KOPT-K1 (cell line): ENCODE measurements around the gene KIFC1.
A peak's percentile ranks its signal among the peaks of the same experiment; 100 is the strongest.
"Not testable (repeated sequence)": the region's sequence is repeated elsewhere in the genome, so short reads cannot be mapped to it uniquely, and the experiment has no call there.

Experiments
- H3K27ac ChIP-seq: fragments of 200-600 bp; sonication (generic); 2 replicates; pipeline ENCODE4 v1.5.1; 2016; ENCODE audit warnings: antibody characterized with exemption, mild to moderate bottlenecking, low read depth, low read length; ENCODE audit not compliant: poor library complexity, severe bottlenecking
- H3K36me3 ChIP-seq: fragments of 200-600 bp; sonication (generic); 2 replicates; pipeline ENCODE4 v1.5.1; 2017; ENCODE audit warnings: antibody characterized with exemption, mild to moderate bottlenecking, low read length, moderate library complexity; ENCODE audit not compliant: insufficient read depth
- H3K9me3 ChIP-seq: fragments of 200-600 bp; sonication (generic); 2 replicates; pipeline ENCODE4 v1.5.1; 2017; ENCODE audit warnings: antibody characterized with exemption, low read length, mild to moderate bottlenecking; ENCODE audit not compliant: insufficient read depth, poor library complexity, severe bottlenecking

Gene KIFC1

DNA sequence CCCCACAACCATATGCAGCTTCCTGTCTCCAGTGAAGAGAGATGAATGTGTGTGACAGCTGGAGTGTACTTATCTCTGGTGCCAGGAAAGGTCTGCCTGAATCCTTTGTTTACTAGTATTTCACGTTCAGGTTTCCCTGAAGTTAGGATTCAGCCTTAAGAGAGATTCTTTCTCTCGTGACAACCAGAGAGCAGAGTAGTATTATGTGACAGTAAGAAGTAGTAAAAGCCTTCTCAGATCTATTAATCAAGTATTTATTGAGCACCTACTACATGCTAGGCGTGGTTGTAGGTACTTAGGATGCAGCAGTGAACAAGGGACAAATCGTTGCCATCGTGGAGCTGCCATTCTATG lies 949 bp downstream of the KIFC1 start:
- Histone ChIP-seq H3K27ac (peak overlapping the region; percentile 98), H3K36me3 (peaks cover 39% of the 10 kb centered on the region), H3K9me3 (no peaks in the 10 kb centered on the region)

DNA sequence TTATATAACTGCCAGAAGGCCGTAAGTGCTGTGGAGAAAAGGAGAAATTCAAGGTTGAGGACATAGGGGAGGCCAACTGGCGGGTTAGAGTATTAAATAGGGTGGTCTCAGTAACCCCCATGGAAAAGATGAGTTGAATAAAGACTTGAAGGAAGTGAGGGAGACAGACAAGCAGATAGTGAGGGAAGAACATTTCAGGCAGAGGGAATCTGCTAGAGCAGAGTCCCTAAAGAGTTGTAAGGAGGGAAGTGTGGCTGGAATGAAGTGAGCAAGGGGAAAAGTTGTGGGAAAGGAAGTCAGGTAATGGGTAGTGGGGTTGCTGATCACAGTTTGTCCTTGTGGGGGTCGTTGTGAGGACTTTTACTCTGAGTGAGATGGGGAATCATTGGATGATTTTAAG lies 1.4 kb downstream of the KIFC1 start:
- peaks cover 43% of the 10 kb centered on the region for H3K36me3 ChIP-seq
- H3K9me3 ChIP-seq: no peaks in the 10 kb centered on the region
- H3K27ac ChIP-seq: peak overlapping the region; percentile 98

DNA sequence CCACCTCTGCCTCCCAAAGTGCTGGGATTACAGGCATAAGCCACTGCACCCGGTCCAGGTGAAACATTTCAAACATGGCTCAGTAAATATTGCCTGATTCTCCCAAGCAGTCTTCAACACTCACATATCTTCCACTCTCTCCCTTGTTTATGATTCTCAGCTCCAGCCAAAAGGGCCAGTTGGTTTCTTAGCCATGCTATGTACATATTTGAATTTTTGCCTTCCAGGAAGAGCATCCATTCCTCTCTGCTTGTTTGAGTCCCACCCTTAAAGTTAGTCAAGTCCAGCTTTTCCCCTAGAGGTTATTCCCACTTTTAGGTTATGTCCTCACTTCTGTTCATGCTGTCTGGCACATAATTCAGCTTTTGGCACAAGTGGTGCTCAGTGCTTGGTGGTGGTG lies 5.9 kb downstream of the KIFC1 start:
- H3K27ac ChIP-seq: no peak overlapping the region
- peaks cover 88% of the 10 kb centered on the region for H3K36me3 ChIP-seq
- H3K9me3 ChIP-seq: no peaks in the 10 kb centered on the region

GRCh38 chr6:33398601-33399000 lies 7.0 kb downstream of the KIFC1 start:
- not testable (repeated sequence) for H3K9me3 ChIP-seq, H3K27ac ChIP-seq
- H3K36me3 ChIP-seq: peaks cover 99% of the 10 kb centered on the region

DNA sequence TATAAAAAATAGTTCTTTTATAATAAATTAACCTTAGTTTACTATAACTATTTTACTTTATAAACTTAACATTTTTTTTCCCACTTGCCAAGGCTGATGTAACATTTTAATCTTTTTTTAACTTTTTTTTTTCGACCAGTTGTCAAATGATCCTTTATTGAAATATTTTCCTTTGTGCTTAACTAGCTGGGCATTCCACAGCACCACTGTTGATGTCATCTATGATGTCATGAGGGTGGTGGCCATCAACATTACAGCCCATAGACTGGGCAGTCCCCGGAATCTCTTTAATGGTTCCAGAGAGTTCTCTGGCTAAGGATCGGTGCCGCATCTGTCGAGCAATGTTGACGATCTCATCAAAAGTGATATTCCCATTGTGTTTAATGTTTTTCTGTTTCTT lies 8.3 kb downstream of the KIFC1 start:
- not testable (repeated sequence) for H3K9me3 ChIP-seq, H3K27ac ChIP-seq
- H3K36me3 ChIP-seq: peaks cover 99% of the 10 kb centered on the region

GRCh38 chr6:33404884-33405283 lies 13.3 kb downstream of the KIFC1 start:
- peaks cover 90% of the 10 kb centered on the region for H3K36me3 ChIP-seq
- no peak overlapping the region for H3K27ac ChIP-seq
- H3K9me3 ChIP-seq: no peaks in the 10 kb centered on the region

- H3K9me3 ChIP-seq: no peaks in the 10 kb centered on the region
- H3K27ac ChIP-seq: no peak overlapping the region
- peaks cover 84% of the 10 kb centered on the region for H3K36me3 ChIP-seq
These were observed 13.8 kb downstream of the KIFC1 start for GRCh38 chr6:33405386-33405940.

- no peaks in the 10 kb centered on the region for H3K9me3 ChIP-seq
- H3K36me3 ChIP-seq: peaks cover 78% of the 10 kb centered on the region
- no peak overlapping the region for H3K27ac ChIP-seq
These were observed 14.5 kb downstream of the KIFC1 start for GRCh38 chr6:33406126-33406525.

- Histone ChIP-seq H3K36me3 (peaks cover 68% of the 10 kb centered on the region), H3K9me3 (no peaks in the 10 kb centered on the region), H3K27ac (no peak overlapping the region)
These were observed 15.6 kb downstream of the KIFC1 start for GRCh38 chr6:33407132-33407718.

DNA sequence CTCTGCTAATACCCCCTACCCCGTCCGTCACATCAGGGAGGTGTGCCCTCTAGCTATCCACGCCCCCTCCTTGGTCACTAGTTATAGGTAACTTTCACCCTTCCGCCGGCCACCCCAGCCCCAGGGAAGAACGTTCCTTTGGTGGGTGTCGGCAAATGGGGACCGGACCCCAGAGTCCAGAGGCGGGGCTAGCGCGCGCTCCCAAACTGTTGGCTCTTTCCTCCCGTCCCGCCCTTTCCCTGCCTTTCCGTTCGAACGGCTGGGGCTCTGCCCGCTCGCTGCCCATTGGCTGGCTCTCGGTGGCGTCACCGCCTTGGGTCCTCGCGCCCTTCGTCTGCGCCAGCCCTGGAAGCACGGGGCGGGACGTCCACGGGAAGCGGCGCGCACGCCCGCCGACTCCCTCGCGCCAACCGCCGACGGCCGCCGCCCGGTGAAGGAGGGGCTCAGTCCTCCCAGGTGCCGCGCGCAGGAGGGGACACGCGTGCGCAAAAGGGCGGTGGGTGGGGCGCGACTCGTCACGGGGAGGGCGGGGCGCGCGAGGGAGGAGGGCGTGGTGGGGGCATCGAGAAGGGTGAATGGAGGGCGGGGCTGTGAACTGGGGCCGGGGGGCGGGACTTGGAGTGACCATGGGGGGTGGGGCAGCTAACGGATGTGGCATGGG lies 18.6 kb downstream of the KIFC1 start:
- Histone ChIP-seq H3K9me3 (no peaks in the 10 kb centered on the region), H3K27ac (peak overlapping the region; percentile 88), H3K36me3 (peaks cover 68% of the 10 kb centered on the region)

- Histone ChIP-seq H3K27ac (peak within 1 kb of the TSS; percentile 88), H3K36me3 (peaks cover 68% of the 10 kb centered on the region), H3K9me3 (no peaks in the 10 kb centered on the region)
These were observed 19.3 kb downstream of the KIFC1 start, which contains the start of gene PHF1 for GRCh38 chr6:33410711-33411631. PHF1 (plus strand) TSS chr6:33411014; CDS start chr6:33412264, 1,250 bp downstream.

DNA sequence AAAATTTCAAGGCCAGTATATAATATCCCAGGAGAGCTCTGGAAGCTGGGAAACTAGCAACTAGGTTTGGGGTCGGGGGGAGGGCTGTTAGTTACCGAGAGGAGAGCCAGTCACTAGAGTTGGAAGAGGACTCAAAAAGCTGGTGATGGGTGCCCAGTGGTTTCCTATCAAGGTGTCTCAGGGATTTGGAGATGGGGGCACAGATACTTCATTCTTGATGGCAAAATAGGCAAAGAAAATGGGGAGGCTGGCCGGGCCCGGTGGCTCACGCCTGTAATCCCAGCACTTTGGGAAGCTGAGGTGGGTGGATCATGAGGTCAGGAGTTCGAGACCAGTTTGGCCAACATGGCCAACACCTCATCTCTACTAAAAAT lies 20.0 kb downstream of the KIFC1 start:
- no peaks in the 10 kb centered on the region for H3K9me3 ChIP-seq
- H3K27ac ChIP-seq: peak overlapping the region; percentile 75
- peaks cover 68% of the 10 kb centered on the region for H3K36me3 ChIP-seq

GRCh38 chr6:33412140-33413009 lies 20.8 kb downstream of the KIFC1 start:
- H3K9me3 ChIP-seq: no peaks in the 10 kb centered on the region
- H3K36me3 ChIP-seq: peaks cover 63% of the 10 kb centered on the region
- H3K27ac ChIP-seq: no peak overlapping the region

DNA sequence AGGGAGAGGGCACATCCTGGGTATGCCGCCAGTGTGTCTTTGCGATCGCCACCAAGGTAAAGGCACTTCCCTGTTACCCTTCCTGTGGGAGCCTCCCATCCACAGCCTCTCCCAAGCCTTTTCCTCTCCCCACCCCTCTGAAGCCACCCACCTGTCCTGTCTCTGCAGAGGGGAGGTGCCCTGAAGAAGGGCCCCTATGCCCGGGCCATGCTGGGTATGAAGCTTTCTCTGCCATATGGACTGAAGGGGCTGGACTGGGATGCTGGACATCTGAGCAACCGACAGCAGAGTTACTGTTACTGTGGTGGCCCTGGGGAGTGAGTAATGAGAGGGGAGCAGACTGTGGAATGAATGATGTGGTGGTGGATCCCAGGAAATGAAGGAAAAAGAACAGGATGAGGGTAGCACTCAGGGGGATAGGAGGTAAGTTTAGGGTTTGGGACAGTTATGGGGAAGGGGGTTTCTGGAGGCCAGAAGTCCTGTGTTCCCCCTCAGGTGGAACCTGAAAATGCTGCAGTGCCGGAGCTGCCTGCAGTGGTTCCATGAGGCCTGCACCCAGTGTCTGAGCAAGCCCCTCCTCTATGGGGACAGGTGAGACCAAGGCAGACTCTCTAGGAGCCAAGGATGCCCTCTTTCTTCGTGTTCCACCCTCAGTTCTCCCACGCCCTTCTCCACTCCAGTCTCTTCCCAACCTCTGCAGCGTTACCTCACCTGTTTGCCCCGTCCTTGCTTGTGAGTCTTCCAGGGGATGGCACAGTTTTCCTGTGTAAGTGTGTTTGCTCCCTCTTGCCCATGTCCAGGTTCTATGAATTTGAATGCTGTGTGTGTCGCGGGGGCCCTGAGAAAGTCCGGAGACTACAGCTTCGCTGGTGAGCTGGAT lies 21.9 kb downstream of the KIFC1 start:
- H3K36me3 ChIP-seq: peaks cover 52% of the 10 kb centered on the region
- H3K27ac ChIP-seq: no peak overlapping the region
- no peaks in the 10 kb centered on the region for H3K9me3 ChIP-seq
